IMR-90 (cell line): ENCODE data around the gene SETD2. TPM values are rescaled to one million over a fixed set of nuclear protein-coding genes. Genes with fewer than 3 reads are reported as not detected.

Source experiments
- ATAC-seq: fragments of 200-7000 bp; cut with Tn5 transposase; 2 replicates; pipeline ENCODE4 v1.9.1; 2020; ENCODE audit warnings: low read depth, mild to moderate bottlenecking, moderate library complexity
- BruUV-seq: library from RNA; stranded (reverse); fragments of 400-500 nt; replicated peaks from 2 replicates; lab custom pipeline; 2021; lab: Mats Ljungman, UMichigan
- CTCF ChIA-PET: fragments of 300-600 bp; formaldehyde crosslinking; extraction: SDS; loops from one replicate; lab custom pipeline; 2021; ENCODE audit warnings: antibody characterized with exemption; lab: Yijun Ruan, JAX
- POLR2A ChIA-PET: fragments of 300-600 bp; sonication (Branson Sonifier 250); formaldehyde crosslinking; loops from one replicate; lab custom pipeline; 2022; ENCODE audit warnings: antibody characterized with exemption; ENCODE audit not compliant: unreplicated experiment; lab: Charles Lee
- DNase-seq: peaks from one replicate; pipeline ENCODE4 v3.0.0; 2013
- H2AFZ ChIP-seq: replicated peaks from 2 replicates; pipeline ENCODE3; 2013; ENCODE audit warnings: low read length, mild to moderate bottlenecking; ENCODE audit not compliant: poor library complexity
- H2AK5ac ChIP-seq: 2 replicates; pipeline ENCODE4 v1.6.1; 2013; ENCODE audit warnings: low read depth, low read length, inconsistent platforms
- H2AK9ac ChIP-seq: replicated peaks from 2 replicates; pipeline ENCODE3; 2013; ENCODE audit warnings: mild to moderate bottlenecking, low read depth, low read length, moderate library complexity; ENCODE audit not compliant: poor library complexity
- H2BK120ac ChIP-seq: 2 replicates; pipeline ENCODE4 v1.6.1; 2013; ENCODE audit warnings: low read depth, low read length, inconsistent platforms
- H2BK15ac ChIP-seq: 3 replicates; pipeline ENCODE4 v1.6.1; 2013; ENCODE audit warnings: low read depth, low read length, inconsistent platforms
- H2BK20ac ChIP-seq: 2 replicates; pipeline ENCODE4 v1.6.1; 2013; ENCODE audit warnings: low read depth, mild to moderate bottlenecking, inconsistent platforms, low read length, moderate library complexity
- H2BK5ac ChIP-seq: 2 replicates; pipeline ENCODE4 v1.6.1; 2013; ENCODE audit warnings: mild to moderate bottlenecking, low read depth, low read length, inconsistent platforms; ENCODE audit not compliant: poor library complexity, severe bottlenecking
- H3K14ac ChIP-seq: replicated peaks from 2 replicates; pipeline ENCODE4 v1.6.1; 2013; ENCODE audit warnings: low read depth, low read length, inconsistent platforms
- H3K18ac ChIP-seq: 2 replicates; pipeline ENCODE4 v1.6.1; 2013; ENCODE audit warnings: low read depth, low read length, control low read depth
- H3K23ac ChIP-seq: 2 replicates; pipeline ENCODE4 v1.6.1; 2013; ENCODE audit warnings: low read depth, low read length, inconsistent platforms
- H3K27ac ChIP-seq: 2 replicates; pipeline ENCODE4 v1.5.1; 2013; ENCODE audit warnings: mild to moderate bottlenecking, control low read depth, low read length; ENCODE audit not compliant: insufficient read depth
- H3K27me3 ChIP-seq: 2 replicates; pipeline ENCODE4 v1.6.1; 2013; ENCODE audit warnings: low read length; ENCODE audit not compliant: control insufficient read depth, insufficient read depth
- H3K36me3 ChIP-seq: 2 replicates; pipeline ENCODE4 v1.6.1; 2013; ENCODE audit warnings: low read length, mixed read lengths; ENCODE audit not compliant: control insufficient read depth, insufficient read depth
- H3K4ac ChIP-seq: 2 replicates; pipeline ENCODE4 v1.6.1; 2013; ENCODE audit warnings: low read depth, low read length, inconsistent platforms
- H3K4me1 ChIP-seq: 2 replicates; pipeline ENCODE4 v1.6.1; 2013; ENCODE audit warnings: low read length, mixed read lengths; ENCODE audit not compliant: control insufficient read depth, insufficient read depth
- H3K4me2 ChIP-seq: 2 replicates; pipeline ENCODE4 v1.6.1; 2013; ENCODE audit warnings: low read depth, mild to moderate bottlenecking, control low read depth, low read length, moderate library complexity
- H3K4me3 ChIP-seq: 2 replicates; pipeline ENCODE4 v1.5.1; 2013; ENCODE audit warnings: low read depth, mild to moderate bottlenecking, control low read depth, low read length, moderate library complexity; ENCODE audit not compliant: insufficient read depth
- H3K56ac ChIP-seq: 2 replicates; pipeline ENCODE4 v1.6.1; 2013; ENCODE audit warnings: low read length, inconsistent platforms; ENCODE audit not compliant: insufficient read depth; ENCODE audit errors: extremely low read depth
- H3K79me1 ChIP-seq, 2 experiments: 2 replicates each; pipeline ENCODE4 v1.6.1; 2013; ENCODE audit warnings: low read length in 2 of 2, inconsistent platforms in 1 of 2, low read depth in 1 of 2
- H3K9ac ChIP-seq: 2 replicates; pipeline ENCODE4 v1.6.1; 2013; ENCODE audit warnings: low read depth, low read length, control low read depth
- H3K9me1 ChIP-seq: 2 replicates; pipeline ENCODE4 v1.6.1; 2013; ENCODE audit warnings: low read length, inconsistent platforms; ENCODE audit not compliant: insufficient read depth
- H3K9me3 ChIP-seq: 2 replicates; pipeline ENCODE4 v1.6.1; 2013; ENCODE audit warnings: low read length; ENCODE audit not compliant: control insufficient read depth, insufficient read depth
- H4K20me1 ChIP-seq: 2 replicates; pipeline ENCODE4 v1.6.1; 2013; ENCODE audit warnings: low read length, inconsistent platforms; ENCODE audit not compliant: insufficient read depth
- H4K5ac ChIP-seq: 2 replicates; pipeline ENCODE4 v1.6.1; 2013; ENCODE audit warnings: mild to moderate bottlenecking, low read depth, low read length, control low read depth
- H4K8ac ChIP-seq, 2 experiments: 2 replicates each; pipeline ENCODE4 v1.6.1; 2013; ENCODE audit warnings: low read depth in 2 of 2, low read length in 2 of 2, control low read depth in 1 of 2, inconsistent platforms in 1 of 2
- H4K91ac ChIP-seq: 2 replicates; pipeline ENCODE4 v1.6.1; 2013; ENCODE audit warnings: low read depth, low read length, inconsistent platforms; ENCODE audit not compliant: insufficient read depth
- FOS ChIP-seq: fragments of 150-350 bp; IDR thresholded peaks from 2 replicates; pipeline ENCODE4 v1.6.1; 2016; ENCODE audit warnings: low read depth, low read length
- MAFK ChIP-seq: IDR thresholded peaks from 2 replicates; pipeline ENCODE4 v1.6.1; 2012; ENCODE audit warnings: low read depth, low read length, improper control_type of control experiment
- RCOR1 ChIP-seq: IDR thresholded peaks from 2 replicates; pipeline ENCODE4 v1.6.1; 2012; ENCODE audit warnings: mild to moderate bottlenecking, low read length, improper control_type of control experiment; ENCODE audit not compliant: insufficient replicate concordance
- RFX5 ChIP-seq: IDR thresholded peaks from 2 replicates; pipeline ENCODE4 v1.8.0; 2012; ENCODE audit warnings: low read depth, mild to moderate bottlenecking, low read length, moderate library complexity
- WGBS, 2 experiments: methylation state at CpG; one replicate each; pipeline versions ENCODE4 v1.1.5 to v1.1.7; 2013; ENCODE audit warnings: missing lambda C conversion rate in 2 of 2; ENCODE audit not compliant: insufficient read length in 1 of 2; ENCODE audit errors: extremely low coverage in 2 of 2; 5-methylcytosine and 5-hydroxymethylcytosine counted together
- dilution Hi-C: fragments of 300-500 bp; cut with HindIII; formaldehyde crosslinking; loops from one replicate; pipeline ENCODE4 v1.14.3; 2018; ENCODE audit warnings: low sequenced_read_pairs; ENCODE audit not compliant: unreplicated experiment
- in situ Hi-C: fragments of 300-500 bp; cut with MboI; formaldehyde crosslinking; loops from 3 replicates; pipeline ENCODE4 v1.14.3; 2019; ENCODE audit warnings: low sequenced_read_pairs, inconsistent platforms, mixed read lengths
- intact Hi-C: fragments of 100-400 bp; cut with micrococcal nuclease; formaldehyde crosslinking; loops from 2 replicates; pipeline ENCODE4 v1.10.0; 2022
- polyA plus RNA-seq, 3 experiments: library from polyadenylated mRNA; depleted of rRNA; stranded (reverse); fragments of >200 nt; gene quantifications; 2 replicates each; pipeline ENCODE4 v1.2.3, GENCODE V29; 2012; ENCODE audit warnings: low replicate concordance in 1 of 3
- total RNA-seq: library from RNA; depleted of rRNA; stranded (reverse); fragments of >200 nt; gene quantifications from 2 replicates; pipeline ENCODE4 v1.2.3, GENCODE V29; 2012
- TF ChIP-seq, protein P1 (sequence below): fragments of 150-350 bp; IDR thresholded peaks from 2 replicates; pipeline ENCODE4 v1.6.1; 2016; ENCODE audit warnings: low read depth, mild to moderate bottlenecking, low read length, moderate library complexity, borderline replicate concordance
- TF ChIP-seq, protein P2 (sequence below): fragments of 150-350 bp; IDR thresholded peaks from 2 replicates; pipeline ENCODE4 v1.6.1; 2017; ENCODE audit warnings: mild to moderate bottlenecking, antibody characterized with exemption, low read length, low read depth

Gene SETD2
- total and polyA plus RNA-seq, 2 of the 4 experiments (the other 2 are of a cell fraction), result 18.3 to 20.1 TPM

DNA sequence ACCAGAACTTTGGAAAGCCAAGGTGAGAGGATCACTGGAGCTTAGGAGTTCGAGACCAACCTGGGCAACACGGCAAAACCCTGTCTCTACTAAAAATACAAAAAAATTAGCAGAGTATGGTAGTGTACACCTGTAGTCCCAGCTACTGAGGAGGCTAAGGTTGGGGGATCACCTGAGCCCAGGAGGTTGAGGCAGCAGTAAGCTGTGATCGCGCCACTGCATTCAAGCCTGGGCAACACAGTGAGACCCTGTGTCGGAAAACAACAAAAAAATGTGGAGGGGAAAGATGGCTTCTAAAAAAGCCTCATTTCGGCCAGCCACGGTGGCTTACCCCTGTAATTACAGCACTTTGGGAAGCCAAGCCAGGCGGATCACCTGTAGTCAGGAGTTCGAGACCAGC is 54.5 kb downstream of the SETD2 start:
- Histone ChIP-seq H3K36me3 (peaks cover 20% of the 10 kb centered on the region), H4K91ac (no peak overlapping the region), H3K4me2 (no peak overlapping the region), H3K18ac (no peak overlapping the region), H2BK5ac (peak overlapping the region; percentile 50), H3K4ac (peak overlapping the region; percentile 34; the same call in 1 of the 2 replicates), H3K79me1 (peaks cover 18 to 63% of the 10 kb centered on the region in 2 experiments), H2BK20ac (0 out of 2 replicates have a peak overlapping the region, but pooled peaks have one; percentile 57), H2BK15ac (no peak overlapping the region; the same call in 2 of the 3 replicates), H3K9me3 (no peaks in the 10 kb centered on the region), H3K27me3 (no peaks in the 10 kb centered on the region), H2AK5ac (peak overlapping the region; percentile 64; the same call in 1 of the 2 replicates), H4K8ac (peak overlapping the region in 1 of 2 experiments; percentile 37; a peak in 1 of 4 replicates), H3K56ac (no peak overlapping the region), H4K5ac (no peak overlapping the region), H3K23ac (no peak overlapping the region), H4K20me1 (0 out of 2 replicates have a peak, but pooled peaks cover 4% of the 10 kb centered on the region), H3K4me3 (no peak overlapping the region), H2AFZ (no peak overlapping the region), H2AK9ac (no peak overlapping the region), H3K9me1 (peaks cover 9% of the 10 kb centered on the region; the same call in 1 of the 2 replicates), H2BK120ac (no peak overlapping the region), H3K4me1 (peaks cover 16% of the 10 kb centered on the region), H3K14ac (0 out of 2 replicates have a peak overlapping the region, but pooled peaks have one; percentile 11), H3K27ac (0 out of 2 replicates have a peak overlapping the region, but pooled peaks have one; percentile 12), H3K9ac (no peak overlapping the region)
- intact Hi-C loops, result no loop called here
- ChIA-PET POLR2A (no interaction called here), CTCF (interaction anchor here (0.6 kb wide), 1 partner anchor 246 kb away, joined by 3 read pairs; no protein-coding TSS in a partner anchor)
- WGBS, 2 experiments, result no CpG with 5 or more reads among the region's 9 CpGs
- TF ChIP-seq RFX5 (no peak), MAFK (no peak), RCOR1 (no peak), FOS (no peak)
- TF ChIP-seq, protein P1, sequence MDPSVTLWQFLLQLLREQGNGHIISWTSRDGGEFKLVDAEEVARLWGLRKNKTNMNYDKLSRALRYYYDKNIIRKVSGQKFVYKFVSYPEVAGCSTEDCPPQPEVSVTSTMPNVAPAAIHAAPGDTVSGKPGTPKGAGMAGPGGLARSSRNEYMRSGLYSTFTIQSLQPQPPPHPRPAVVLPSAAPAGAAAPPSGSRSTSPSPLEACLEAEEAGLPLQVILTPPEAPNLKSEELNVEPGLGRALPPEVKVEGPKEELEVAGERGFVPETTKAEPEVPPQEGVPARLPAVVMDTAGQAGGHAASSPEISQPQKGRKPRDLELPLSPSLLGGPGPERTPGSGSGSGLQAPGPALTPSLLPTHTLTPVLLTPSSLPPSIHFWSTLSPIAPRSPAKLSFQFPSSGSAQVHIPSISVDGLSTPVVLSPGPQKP, result no peak
- TF ChIP-seq, protein P2, sequence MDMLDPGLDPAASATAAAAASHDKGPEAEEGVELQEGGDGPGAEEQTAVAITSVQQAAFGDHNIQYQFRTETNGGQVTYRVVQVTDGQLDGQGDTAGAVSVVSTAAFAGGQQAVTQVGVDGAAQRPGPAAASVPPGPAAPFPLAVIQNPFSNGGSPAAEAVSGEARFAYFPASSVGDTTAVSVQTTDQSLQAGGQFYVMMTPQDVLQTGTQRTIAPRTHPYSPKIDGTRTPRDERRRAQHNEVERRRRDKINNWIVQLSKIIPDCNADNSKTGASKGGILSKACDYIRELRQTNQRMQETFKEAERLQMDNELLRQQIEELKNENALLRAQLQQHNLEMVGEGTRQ, result no peak
- in situ Hi-C loops, result no loop called here
- dilution Hi-C loops, result no loop called here
- ATAC-seq (no peak), DNase-seq (no peak)
- BruUV-seq, result no TSS peak
